Stimulated activated CD8-positive, alpha-beta memory T cell treated with anti-CD3 and anti-CD28 coated beads, Interleukin-15, amount 100 ng/mL, for 24 hours (primary cell): ENCODE measurements around the gene LRCOL1.

Experiments
- DNase-seq: peaks from one replicate; pipeline ENCODE4 v3.0.0-alpha.2; 2020; ENCODE audit warnings: low read depth

Gene LRCOL1

GRCh38 chr12:132610051-132610759 lies at the start of gene LRCOL1:
Gene LRCOL1 (minus strand): TSS chr12:132610582. CDS start chr12:132606251, 4,331 bp downstream.
- DNase-seq, result no peak

- no peak for DNase-seq
Measured at GRCh38 chr12:132660052-132660451, 49.7 kb upstream of the LRCOL1 start.

- DNase-seq, result no peak
Measured at GRCh38 chr12:132659146-132659545, 48.8 kb upstream of the LRCOL1 start.

- DNase-seq, result no peak
Measured at GRCh38 chr12:132658149-132658894, 47.9 kb upstream of the LRCOL1 start.

GRCh38 chr12:132657004-132657727 lies 46.8 kb upstream of the LRCOL1 start:
- DNase-seq, result no peak

- DNase-seq, result no peak
Measured at GRCh38 chr12:132653567-132654290, 43.3 kb upstream of the LRCOL1 start.

GRCh38 chr12:132651444-132652100 lies 41.2 kb upstream of the LRCOL1 start:
- no peak for DNase-seq

GRCh38 chr12:132649226-132649945 lies 39.0 kb upstream of the LRCOL1 start:
- no peak for DNase-seq

- DNase-seq, result no peak
Measured at GRCh38 chr12:132648616-132649225, 38.3 kb upstream of the LRCOL1 start.

- no peak for DNase-seq
Measured at GRCh38 chr12:132647858-132648257, 37.5 kb upstream of the LRCOL1 start.

GRCh38 chr12:132646850-132647249 lies 36.5 kb upstream of the LRCOL1 start:
- no peak for DNase-seq

GRCh38 chr12:132642846-132643835 lies 32.8 kb upstream of the LRCOL1 start:
- no peak for DNase-seq

GRCh38 chr12:132641811-132642650 lies 31.6 kb upstream of the LRCOL1 start:
- DNase-seq, result no peak

- DNase-seq, result no peak
Measured at GRCh38 chr12:132640936-132641335, 30.6 kb upstream of the LRCOL1 start.

GRCh38 chr12:132639956-132640520 lies 29.7 kb upstream of the LRCOL1 start:
- DNase-seq, result no peak

GRCh38 chr12:132638541-132639408 lies 28.4 kb upstream of the LRCOL1 start:
- DNase-seq, result no peak

GRCh38 chr12:132637811-132638210 lies 27.4 kb upstream of the LRCOL1 start:
- DNase-seq, result no peak
